Psoas muscle (tissue), 8 donors: ENCODE results near the gene ARL4D. TPM values are rescaled to one million over a fixed set of nuclear protein-coding genes. Genes with fewer than 3 reads are reported as not detected.
A peak's percentile ranks its signal among the peaks of the same experiment; 100 is the strongest.
"Not testable (repeated sequence)": the region's sequence is repeated elsewhere in the genome, so short reads cannot be mapped to it uniquely, and the experiment has no call there.

Experiments used
- ATAC-seq, 4 donors: fragments of 200-7000 bp; cut with Tn5 transposase; one replicate each; pipeline ENCODE4 v1.9.1; 2020; ENCODE audit warnings: moderate library complexity in 3 of 4, mild to moderate bottlenecking in 2 of 4
- DNase-seq, 2 donors: peaks; one replicate each; pipeline ENCODE4 v3.0.0-alpha.2; 2020
- H3K27ac ChIP-seq: fragments of 200-600 bp; one replicate; pipeline ENCODE4 v1.8.0; 2022
- H3K27me3 ChIP-seq, 3 donors: fragments of 200-600 bp in 1 of 3; one replicate each; pipeline versions ENCODE4 v1.6.1 to v1.8.0; 2013 to 2022; ENCODE audit warnings: low read length in 2 of 3, mild to moderate bottlenecking in 2 of 3, moderate library complexity in 1 of 3; ENCODE audit not compliant: insufficient read depth in 3 of 3
- H3K36me3 ChIP-seq, 2 donors: fragments of 200-600 bp in 1 of 2; one replicate each; pipeline versions ENCODE4 v1.6.1 to v1.8.0; 2013 to 2022; ENCODE audit warnings: low read depth in 1 of 2, mild to moderate bottlenecking in 1 of 2, moderate library complexity in 1 of 2; ENCODE audit not compliant: insufficient read depth in 1 of 2
- H3K4me1 ChIP-seq: fragments of 200-600 bp; one replicate; pipeline ENCODE4 v1.8.0; 2022
- H3K4me3 ChIP-seq: fragments of 200-600 bp; one replicate; pipeline ENCODE4 v1.8.0; 2022; ENCODE audit warnings: mild to moderate bottlenecking
- H3K9me3 ChIP-seq: fragments of 200-600 bp; one replicate; pipeline ENCODE4 v1.8.0; 2022
- WGBS, 3 donors: extraction: QIAGEN DNeasy Blood & Tissue Kit; methylation state at CpG; one replicate each; pipeline versions ENCODE4 v1.1.6 to v1.1.7; 2013; 5-methylcytosine and 5-hydroxymethylcytosine counted together
- intact Hi-C, 2 donors: fragments of 100-400 bp; cut with DNase I; formaldehyde crosslinking; loops; one replicate each; pipeline versions ENCODE4 v1.11.0 to v1.14.2; 2022
- polyA plus RNA-seq, 3 donors: library from polyadenylated mRNA; stranded (reverse); fragments of 200-250 nt; gene quantifications; one replicate each; pipeline ENCODE4 v1.2.3, GENCODE V29; 2013
- total RNA-seq, 4 donors: library from RNA; stranded (reverse); fragmentation: NEBNext Ultra II Directional in 2 of 4; extraction: Animal tissue kit (Norgen Biotek cat#: 25700) in 2 of 4; gene quantifications; one replicate each; pipeline versions ENCODE4 v1.2.1 to v1.2.4, GENCODE V29; 2021 to 2023
- TF ChIP-seq, protein P1 (sequence below): fragments of 200-600 bp; IDR thresholded peaks from one replicate; pipeline ENCODE4 v1.8.0; 2022; ENCODE audit warnings: antibody characterized with exemption
- donor health status: healthy with polysubstance abuse.
- donor health status: DM: no; HTN: no; CAD: no; lungs with moderate emphysema.
- donor health status: Bipolar disorder and iron deficiency.
- donor health status: healthy.
- donor health status: DM: yes; HTN: yes; CAD: no.
- donor health status: DM: no; HTN: no; CAD: no.
- donor health status: DM: no; HTN: no; CAD: no.
- donor health status: DM: yes; HTN: yes; CAD: no.

ARL4D gene
- total and polyA plus RNA-seq, 7 donors, result 0.69 to 6.5 (median 1.7) TPM

DNA sequence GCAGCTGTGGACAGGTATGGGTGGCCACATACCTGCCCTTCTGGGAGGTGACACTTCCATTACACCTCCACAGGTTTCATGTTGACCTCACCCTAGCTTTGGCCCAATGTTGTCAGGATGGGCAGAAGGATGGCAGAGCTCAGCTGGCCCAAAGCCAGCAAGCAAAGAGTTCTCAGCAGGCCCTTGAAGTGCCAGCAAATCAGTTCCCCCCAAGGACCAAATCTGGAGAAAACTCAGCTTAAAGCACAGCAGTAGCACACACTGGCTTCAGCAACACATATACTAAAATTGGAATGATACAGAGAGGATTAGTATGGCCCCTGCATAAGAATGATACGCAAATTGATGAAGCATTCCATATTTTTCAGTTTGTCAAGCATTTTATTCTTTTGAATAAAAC is 13.4 kb downstream of the ARL4D start:
- DNase-seq (no peak), ATAC-seq (no peak)
- peaks cover 0 to 5% (median 0%) of the 10 kb centered on the region in 3 donors for H3K27me3 ChIP-seq
- no peaks in the 10 kb centered on the region for H3K9me3 ChIP-seq
- H3K36me3 ChIP-seq, result no peaks in the 10 kb centered on the region
- H3K4me1 ChIP-seq, result no peaks in the 10 kb centered on the region
- 92 to 97% (median 97%) methylated on average over 1 of the region's 1 CpG for WGBS, 3 donors
- TF ChIP-seq, protein P1, sequence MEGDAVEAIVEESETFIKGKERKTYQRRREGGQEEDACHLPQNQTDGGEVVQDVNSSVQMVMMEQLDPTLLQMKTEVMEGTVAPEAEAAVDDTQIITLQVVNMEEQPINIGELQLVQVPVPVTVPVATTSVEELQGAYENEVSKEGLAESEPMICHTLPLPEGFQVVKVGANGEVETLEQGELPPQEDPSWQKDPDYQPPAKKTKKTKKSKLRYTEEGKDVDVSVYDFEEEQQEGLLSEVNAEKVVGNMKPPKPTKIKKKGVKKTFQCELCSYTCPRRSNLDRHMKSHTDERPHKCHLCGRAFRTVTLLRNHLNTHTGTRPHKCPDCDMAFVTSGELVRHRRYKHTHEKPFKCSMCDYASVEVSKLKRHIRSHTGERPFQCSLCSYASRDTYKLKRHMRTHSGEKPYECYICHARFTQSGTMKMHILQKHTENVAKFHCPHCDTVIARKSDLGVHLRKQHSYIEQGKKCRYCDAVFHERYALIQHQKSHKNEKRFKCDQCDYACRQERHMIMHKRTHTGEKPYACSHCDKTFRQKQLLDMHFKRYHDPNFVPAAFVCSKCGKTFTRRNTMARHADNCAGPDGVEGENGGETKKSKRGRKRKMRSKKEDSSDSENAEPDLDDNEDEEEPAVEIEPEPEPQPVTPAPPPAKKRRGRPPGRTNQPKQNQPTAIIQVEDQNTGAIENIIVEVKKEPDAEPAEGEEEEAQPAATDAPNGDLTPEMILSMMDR, result no peak
- intact Hi-C loops, result loop anchor here in 1 of 2 donors (5.0 kb wide), 1 partner anchor 55 kb away; no protein-coding TSS in a partner anchor
- no peak overlapping the region for H3K4me3 ChIP-seq
- H3K27ac ChIP-seq, result no peak overlapping the region

DNA sequence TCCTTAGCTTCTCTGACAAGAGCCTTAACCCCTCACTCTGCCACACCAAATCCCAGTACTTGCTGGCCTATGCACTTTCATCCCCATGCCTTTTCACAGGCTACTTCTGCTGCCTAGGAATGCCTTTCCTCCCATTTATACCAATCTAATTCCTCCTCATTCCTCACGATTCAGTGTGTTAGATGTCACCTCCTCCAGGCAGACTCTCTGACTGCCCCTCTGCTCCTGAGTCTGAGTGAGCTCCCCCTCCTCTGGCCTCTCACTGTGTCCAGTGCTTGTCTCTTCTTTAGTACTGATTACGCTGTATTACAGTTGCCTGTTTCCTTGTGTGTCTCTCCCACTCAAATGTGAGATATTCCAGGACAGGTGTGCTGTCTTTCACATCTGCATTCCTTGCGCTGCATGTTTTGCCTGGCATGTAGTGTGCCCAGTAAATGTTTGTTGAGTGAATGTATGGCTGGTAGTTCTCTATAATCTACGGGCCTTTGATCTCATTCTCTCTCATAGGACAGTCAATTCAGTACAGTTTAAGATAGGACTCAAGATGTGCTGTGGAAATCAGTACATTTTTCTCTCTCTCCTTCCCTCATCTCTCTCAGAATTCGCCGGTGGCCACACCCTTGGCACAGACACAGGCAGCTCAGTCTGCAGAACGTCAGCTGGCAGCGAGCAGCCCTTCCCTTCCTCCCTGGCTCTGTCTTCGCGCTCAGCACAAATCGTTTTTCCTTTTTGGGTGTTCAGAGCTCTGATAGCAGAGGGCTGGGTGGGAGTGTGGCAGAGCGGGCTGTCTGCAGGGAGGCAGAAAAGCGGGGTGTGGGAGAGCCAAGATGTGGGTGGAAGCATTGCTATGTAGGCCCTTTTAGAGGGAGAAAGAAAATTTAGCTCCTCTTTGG is 18.5 kb downstream of the ARL4D start:
- intact Hi-C loops, result no loop called here
- no peaks in the 10 kb centered on the region for H3K36me3 ChIP-seq
- ATAC-seq (peak in 2 of 4 donors; percentile 35 to 37), DNase-seq (peak; percentile 74 to 82)
- peaks cover 0 to 3% (median 0%) of the 10 kb centered on the region in 3 donors for H3K27me3 ChIP-seq
- WGBS, 3 donors, result 21 to 23% (median 22%) methylated on average over 13 of the region's 13 CpGs
- H3K9me3 ChIP-seq, result no peaks in the 10 kb centered on the region
- H3K27ac ChIP-seq, result peak overlapping the region; percentile 30
- no peaks in the 10 kb centered on the region for H3K4me1 ChIP-seq
- TF ChIP-seq, protein P1, result no peak
- no peak overlapping the region for H3K4me3 ChIP-seq

DNA sequence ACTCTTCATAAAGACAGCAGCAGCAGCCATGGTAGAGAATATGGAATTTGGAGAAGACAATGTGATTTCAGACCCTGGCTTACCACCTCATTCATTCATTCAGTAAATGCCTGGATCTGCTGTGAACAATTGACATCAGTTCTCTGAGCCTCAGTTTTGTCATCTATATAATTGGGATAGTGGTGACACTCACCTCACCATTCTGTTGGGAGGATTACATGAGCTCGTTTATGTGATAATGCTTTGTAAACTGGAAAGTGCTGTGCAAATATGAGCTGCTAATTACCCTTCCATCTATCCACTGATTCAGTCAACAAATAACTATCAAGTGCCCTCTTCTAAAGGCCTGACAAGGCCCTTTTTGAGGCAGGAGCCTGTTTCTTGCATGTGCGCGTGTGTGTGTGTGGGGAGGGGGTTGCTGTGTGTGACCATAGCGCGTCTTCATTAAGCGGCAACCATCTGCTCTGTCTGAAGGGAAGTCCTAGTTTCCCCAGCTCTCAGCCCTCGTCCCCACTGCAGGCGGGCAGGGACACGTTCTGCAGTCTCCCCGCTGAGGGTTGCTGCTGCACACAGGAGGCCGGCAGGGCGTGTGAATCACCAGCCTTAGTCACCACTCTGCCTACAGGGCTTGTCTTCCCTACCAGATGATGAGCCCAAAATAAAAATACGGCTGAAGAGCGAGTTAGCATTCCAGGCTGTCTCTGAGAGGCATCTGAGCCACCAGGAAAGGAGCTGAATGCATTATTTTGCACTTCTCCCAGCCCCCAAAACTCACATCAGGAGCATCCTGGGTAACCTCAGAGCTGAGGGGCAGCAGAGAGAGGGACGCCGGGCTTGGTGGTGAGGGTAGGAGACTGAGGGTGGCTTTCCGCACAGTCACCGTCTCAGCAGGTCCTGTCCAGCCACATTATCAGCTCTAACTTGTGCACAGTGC is 19.9 kb downstream of the ARL4D start:
- DNase-seq (peak; percentile 65), ATAC-seq (peak in 3 of 4 donors; percentile 42 to 56 (median 50))
- Histone ChIP-seq H3K9me3 (no peaks in the 10 kb centered on the region), H3K4me1 (no peaks in the 10 kb centered on the region), H3K27me3 (no peaks in the 10 kb centered on the region), H3K36me3 (no peaks in the 10 kb centered on the region), H3K4me3 (no peak overlapping the region), H3K27ac (no peak overlapping the region)
- WGBS, 3 donors, result 69 to 71% (median 71%) methylated on average over 18 of the region's 18 CpGs
- TF ChIP-seq, protein P1, result no peak
- intact Hi-C loops, result no loop called here

DNA sequence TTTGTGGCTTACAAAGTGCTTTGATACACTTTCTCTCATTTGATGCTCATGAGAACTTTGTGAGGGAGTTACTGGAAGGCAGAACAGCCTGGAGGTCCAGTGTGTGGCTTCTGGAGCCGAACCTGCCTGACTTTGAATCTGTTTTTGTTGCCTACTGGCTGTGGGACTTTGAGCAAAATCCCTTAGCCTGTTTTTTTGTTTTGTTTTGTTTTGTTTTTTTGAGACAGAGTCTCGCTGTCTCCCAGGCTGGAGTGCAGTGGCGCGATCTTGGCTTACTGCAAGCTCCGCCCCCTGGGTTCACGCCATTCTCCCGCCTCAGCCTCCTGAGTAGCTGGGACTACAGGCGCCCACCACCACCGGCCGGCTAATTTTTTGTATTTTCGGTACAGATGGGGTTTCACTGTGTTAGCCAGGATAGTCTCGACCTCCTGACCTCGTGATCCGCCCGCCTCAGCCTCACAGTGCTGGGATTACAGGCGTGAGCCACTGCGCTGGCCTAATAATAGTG is 20.6 kb downstream of the ARL4D start:
- H3K27ac ChIP-seq, H3K9me3 ChIP-seq, H3K27me3 ChIP-seq, intact Hi-C loops, H3K4me1 ChIP-seq, DNase-seq, ATAC-seq, H3K4me3 ChIP-seq, H3K36me3 ChIP-seq: not testable (repeated sequence)
- 93 to 96% (median 94%) methylated on average over 15 to 17 of the region's 17 CpGs for WGBS, 3 donors
